HepG2 (cell line): Measurements from ENCODE around the gene RHBDD2. TPM values are rescaled to one million over a fixed set of nuclear protein-coding genes. Genes with fewer than 3 reads are reported as not detected.

Experiments used
- ATAC-seq: fragments of 200-7000 bp; cut with Tn5 transposase; 3 replicates; pipeline ENCODE4 v1.9.1; 2020; ENCODE audit warnings: mild to moderate bottlenecking, moderate library complexity
- BruUV-seq: library from RNA; stranded (reverse); fragments of 400-500 nt; replicated peaks from 2 replicates; lab custom pipeline; 2021; lab: Mats Ljungman, UMichigan
- CTCF ChIA-PET: fragments of 300-600 bp; formaldehyde crosslinking; extraction: SDS; loops from one replicate; lab custom pipeline; 2021; ENCODE audit warnings: low total read pairs, inconsistent platforms, low intra/inter-chr PET ratio; lab: Yijun Ruan, JAX
- POLR2A ChIA-PET: fragments of 350-600 bp; sonication (Branson Sonifier 250); formaldehyde crosslinking; loops from one replicate; lab custom pipeline; 2020; ENCODE audit warnings: antibody characterized with exemption, inconsistent platforms; lab: Yijun Ruan, JAX
- DNase-seq: peaks from one replicate; pipeline ENCODE4 v3.0.0-alpha.2; 2015; ENCODE audit warnings: low spot score
- FAIRE-seq: peaks from 3 replicates; lab custom pipeline; 2011; peaks lifted over from hg19 to GRCh38; lab: Jason Lieb, UNC
- H2AFZ ChIP-seq: one replicate; pipeline ENCODE4 v1.6.1; 2011; ENCODE audit warnings: low read length, inconsistent platforms
- H3K27ac ChIP-seq: fragments of 300-600 bp; 3 replicates; pipeline ENCODE4 v1.8.0; 2011; ENCODE audit warnings: mixed run types, mild to moderate bottlenecking, mixed read lengths, low read length, inconsistent platforms; ENCODE audit not compliant: insufficient read depth; ENCODE audit errors: extremely low read length
- H3K27me3 ChIP-seq, 2 experiments: fragments of 200-600 bp in 1 of 2; 2 replicates in 1 of 2; 3 replicates in 1 of 2; pipeline versions ENCODE4 v1.6.0 to v1.8.0; 2011; ENCODE audit warnings: low read length in 2 of 2, mild to moderate bottlenecking in 2 of 2, moderate library complexity in 2 of 2, inconsistent platforms in 1 of 2; ENCODE audit not compliant: insufficient read depth in 2 of 2, control insufficient read depth in 1 of 2
- H3K36me3 ChIP-seq, 2 experiments: fragments of 200-600 bp in 1 of 2; replicated peaks in 1 of 2; 2 replicates in 1 of 2; 3 replicates in 1 of 2; pipeline versions ENCODE4 v1.5.1 to v1.8.0; 2011; ENCODE audit warnings: low read length in 2 of 2, inconsistent platforms in 1 of 2; ENCODE audit not compliant: insufficient read depth in 2 of 2, control insufficient read depth in 1 of 2
- H3K4me1 ChIP-seq: 2 replicates; pipeline ENCODE4 v1.5.1; 2012; ENCODE audit warnings: low read length, inconsistent platforms; ENCODE audit not compliant: insufficient read depth
- H3K4me2 ChIP-seq: 2 replicates; pipeline ENCODE4 v1.6.0; 2011; ENCODE audit warnings: low read depth, low read length, inconsistent platforms
- H3K4me3 ChIP-seq, 3 experiments: fragments of 200-600 bp in 1 of 3; sonication (generic), shearing (Covaris generic) in 1 of 3; replicated peaks in 1 of 3; 2 replicates each; pipeline ENCODE4 v1.5.1; 2011 to 2016; ENCODE audit warnings: low read length in 3 of 3, inconsistent platforms in 2 of 3, low read depth in 2 of 3, mild to moderate bottlenecking in 2 of 3, control low read depth in 1 of 3, mixed read lengths in 1 of 3; ENCODE audit not compliant: insufficient read depth in 1 of 3
- H3K79me2 ChIP-seq: one replicate; pipeline ENCODE4 v1.6.1; 2011; ENCODE audit warnings: low read length, inconsistent platforms; ENCODE audit not compliant: insufficient read depth
- H3K9ac ChIP-seq: 2 replicates; pipeline ENCODE4 v1.6.0; 2011; ENCODE audit warnings: mild to moderate bottlenecking, low read depth, low read length, inconsistent platforms; ENCODE audit not compliant: insufficient read depth
- H3K9me3 ChIP-seq: 2 replicates; pipeline ENCODE4 v1.5.1; 2012; ENCODE audit warnings: mild to moderate bottlenecking, low read length
- H4K20me1 ChIP-seq: 2 replicates; pipeline ENCODE4 v1.6.0; 2011; ENCODE audit warnings: inconsistent platforms, mild to moderate bottlenecking, low read length, moderate library complexity; ENCODE audit not compliant: insufficient read depth
- EEA1 ChIP-seq: sonication (generic); formaldehyde crosslinking; IDR thresholded peaks from 2 replicates; pipeline ENCODE4 v1.5.1; 2020; ENCODE audit warnings: mild to moderate bottlenecking, missing genetic modification reagents, borderline replicate concordance
- IRF2 ChIP-seq: IDR thresholded peaks from 2 replicates; pipeline ENCODE4 v1.6.1; 2018; ENCODE audit warnings: missing genetic modification reagents, missing compliant biosample characterization
- SATB2 ChIP-seq: sonication (generic); formaldehyde crosslinking; IDR thresholded peaks from 2 replicates; pipeline ENCODE4 v1.5.0; 2020; ENCODE audit warnings: missing genetic modification reagents
- ZNF768 ChIP-seq: sonication (generic); formaldehyde crosslinking; IDR thresholded peaks from 2 replicates; pipeline ENCODE4 v1.4.0; 2020; ENCODE audit warnings: missing genetic modification reagents
- WGBS: methylation state at CpG from one replicate; pipeline ENCODE4 v1.1.6; 2017; ENCODE audit warnings: low lambda C conversion rate; 5-methylcytosine and 5-hydroxymethylcytosine counted together
- in situ Hi-C: cut with HindIII; loops from 2 replicates; pipeline ENCODE4 v1.10.0; 2017; ENCODE audit warnings: low pct_unique_long_range_greater_than_20kb; ENCODE audit not compliant: extremely low pct_ligation_motif_present
- intact Hi-C: fragments of 100-400 bp; cut with micrococcal nuclease; formaldehyde crosslinking; loops from one replicate; pipeline ENCODE4 v1.10.0; 2022; ENCODE audit not compliant: unreplicated experiment
- polyA plus RNA-seq, 8 experiments: library from polyadenylated mRNA; depleted of rRNA in 3 of 8; stranded (reverse) in 7 of 8; unstranded in 1 of 8; fragments of >200 nt; fragmentation: Illumina TruSeq in 4 of 8; extraction: Trizol in 4 of 8; gene quantifications; 2 replicates each; pipeline versions ENCODE4 v1.2.1 to v1.2.3, GENCODE V29; 2011 to 2016; ENCODE audit warnings: low read depth in 4 of 8, missing spikeins in 1 of 8, mixed read lengths in 1 of 8; ENCODE audit not compliant: insufficient read depth in 1 of 8
- total RNA-seq, 5 experiments: library from RNA; depleted of rRNA; stranded (reverse); fragments of >200 nt; fragmentation: Illumina TruSeq; extraction: Trizol; gene quantifications; 2 replicates each; pipeline ENCODE4 v1.2.3, GENCODE V29; 2016; ENCODE audit warnings: low read depth in 1 of 5
- TF ChIP-seq, protein P1 (sequence below): sonication (generic); formaldehyde crosslinking; IDR thresholded peaks from 2 replicates; pipeline ENCODE4 v1.5.0; 2020; ENCODE audit warnings: mild to moderate bottlenecking, missing genetic modification reagents

Gene RHBDD2
- total and polyA plus RNA-seq, 2 of the 13 experiments (the other 11 are each of a cell fraction or from before 2014, with no cell fraction given): 23.1 to 26.4 TPM

DNA sequence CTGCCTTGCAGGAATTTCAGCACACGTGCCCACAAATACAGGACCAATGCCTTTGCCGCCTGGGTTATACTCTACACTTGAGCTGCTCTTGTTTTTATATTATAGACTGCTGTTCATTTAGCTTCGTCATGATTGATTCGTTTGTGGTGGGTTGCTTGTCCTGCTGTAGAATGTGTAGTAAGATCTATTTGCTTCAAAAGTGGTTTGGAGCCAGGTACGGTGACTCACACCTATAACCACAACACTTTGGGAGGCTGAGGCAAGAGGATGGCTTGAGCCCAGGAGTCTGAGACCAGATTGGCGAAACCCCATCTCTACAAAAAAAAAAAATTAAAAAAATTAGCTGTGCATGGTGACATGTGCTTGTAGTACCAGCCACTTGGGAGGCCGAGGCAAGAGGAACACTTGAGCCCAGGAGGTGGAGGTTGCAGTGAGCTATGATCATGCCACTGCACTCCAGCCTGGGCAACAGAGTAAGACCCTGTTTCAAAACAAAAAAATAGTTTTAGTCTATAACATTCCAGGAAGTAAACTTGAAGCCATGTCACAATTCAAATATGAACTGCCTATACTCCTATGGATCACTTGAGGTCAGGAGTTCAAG, 9.0 kb upstream of the RHBDD2 start:
- POLR2A ChIA-PET: no interaction called here
- intact Hi-C loops: no loop called here
- Histone ChIP-seq H3K36me3 (no peaks in the 10 kb centered on the region), H3K4me1 (peaks cover 33% of the 10 kb centered on the region), H3K27me3 (no peaks in the 10 kb centered on the region), H2AFZ (no peak overlapping the region), H3K4me2 (no peak overlapping the region), H4K20me1 (no peaks in the 10 kb centered on the region)
- DNase-seq (no peak), FAIRE-seq (no peak)
- in situ Hi-C loops: loop anchor here (5.0 kb wide), 1 partner anchor 147 kb away; no protein-coding TSS in a partner anchor
- TF ChIP-seq, protein P1, sequence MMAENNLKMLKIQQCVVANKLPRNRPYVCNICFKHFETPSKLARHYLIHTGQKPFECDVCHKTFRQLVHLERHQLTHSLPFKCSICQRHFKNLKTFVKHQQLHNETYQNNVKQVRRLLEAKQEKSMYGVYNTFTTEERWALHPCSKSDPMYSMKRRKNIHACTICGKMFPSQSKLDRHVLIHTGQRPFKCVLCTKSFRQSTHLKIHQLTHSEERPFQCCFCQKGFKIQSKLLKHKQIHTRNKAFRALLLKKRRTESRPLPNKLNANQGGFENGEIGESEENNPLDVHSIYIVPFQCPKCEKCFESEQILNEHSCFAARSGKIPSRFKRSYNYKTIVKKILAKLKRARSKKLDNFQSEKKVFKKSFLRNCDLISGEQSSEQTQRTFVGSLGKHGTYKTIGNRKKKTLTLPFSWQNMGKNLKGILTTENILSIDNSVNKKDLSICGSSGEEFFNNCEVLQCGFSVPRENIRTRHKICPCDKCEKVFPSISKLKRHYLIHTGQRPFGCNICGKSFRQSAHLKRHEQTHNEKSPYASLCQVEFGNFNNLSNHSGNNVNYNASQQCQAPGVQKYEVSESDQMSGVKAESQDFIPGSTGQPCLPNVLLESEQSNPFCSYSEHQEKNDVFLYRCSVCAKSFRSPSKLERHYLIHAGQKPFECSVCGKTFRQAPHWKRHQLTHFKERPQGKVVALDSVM (CRISPR knock-in tag): peak; percentile 63; the same call in 1 of the 2 replicates
- TF ChIP-seq EEA1 (CRISPR knock-in tag): no peak
- TF ChIP-seq, all 625 proteins: peak for 1
- H3K27ac ChIP-seq: no peak overlapping the region
- H3K9ac ChIP-seq: no peak overlapping the region
- no peak for ATAC-seq
- no TSS peak for BruUV-seq
- no peaks in the 10 kb centered on the region for H3K79me2 ChIP-seq
- CTCF ChIA-PET: no interaction called here
- no peak overlapping the region for H3K4me3 ChIP-seq
- WGBS: 67% methylated on average over 7 of the region's 7 CpGs
- no peaks in the 10 kb centered on the region for H3K9me3 ChIP-seq

DNA sequence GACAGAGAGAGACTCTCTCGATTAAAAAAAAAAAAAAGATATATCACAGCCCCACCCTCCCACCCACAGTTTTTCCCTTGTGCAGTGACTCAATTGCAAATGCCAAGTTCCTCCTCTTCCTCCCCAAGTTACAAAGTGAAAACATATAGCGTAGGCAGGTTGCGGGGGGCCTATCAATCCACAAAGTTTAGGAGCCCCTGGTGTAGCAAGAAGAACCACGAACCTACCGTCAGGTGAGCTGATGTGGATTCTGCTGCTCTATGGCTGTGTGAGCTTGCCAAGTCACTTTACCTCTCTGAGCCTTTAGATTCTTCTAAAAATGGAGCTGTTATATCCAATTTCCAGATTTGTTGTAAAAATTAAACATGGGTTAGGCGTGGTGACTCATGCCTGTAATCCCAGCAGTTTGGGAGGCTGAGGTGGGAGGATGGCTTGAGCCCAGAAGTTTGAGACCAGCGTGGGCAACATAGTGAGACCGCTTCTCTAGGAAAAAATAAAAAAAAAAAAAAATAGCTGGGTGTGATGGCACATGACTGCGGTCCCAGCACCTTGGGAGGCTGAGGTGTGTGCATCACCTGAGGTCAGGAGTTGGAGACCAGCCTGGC, 8.2 kb upstream of the RHBDD2 start:
- Histone ChIP-seq H3K36me3 (no peaks in the 10 kb centered on the region), H2AFZ (no peak overlapping the region), H3K27me3 (no peaks in the 10 kb centered on the region), H3K4me3 (no peak overlapping the region), H3K4me2 (no peak overlapping the region), H3K27ac (no peak overlapping the region), H3K9me3 (no peaks in the 10 kb centered on the region), H3K9ac (no peak overlapping the region), H3K4me1 (peaks cover 33% of the 10 kb centered on the region), H4K20me1 (no peaks in the 10 kb centered on the region), H3K79me2 (no peaks in the 10 kb centered on the region)
- intact Hi-C loops (no loop called here), in situ Hi-C loops (no loop called here)
- ChIA-PET CTCF (no interaction called here), POLR2A (interaction anchor here (1.8 kb wide), 1 partner anchor 123 kb away, joined by 5 read pairs; no protein-coding TSS in a partner anchor)
- DNase-seq (no peak), FAIRE-seq (no peak), ATAC-seq (no peak)
- WGBS: 91% methylated on average over 9 of the region's 9 CpGs
- no peak for TF ChIP-seq SATB2 (CRISPR knock-in tag)
- TF ChIP-seq ZNF768: peak; percentile 47; the same call in 1 of the 2 replicates
- no peak for TF ChIP-seq IRF2 (CRISPR knock-in tag)
- BruUV-seq: no TSS peak
